Panc1 (cell line): ENCODE data around the gene RAB4B. TPM values are rescaled to one million over a fixed set of nuclear protein-coding genes. Genes with fewer than 3 reads are reported as not detected.

Source experiments
- ATAC-seq: fragments of 200-7000 bp; cut with Tn5 transposase; 2 replicates; pipeline ENCODE4 v1.9.1; 2020; ENCODE audit warnings: mild to moderate bottlenecking, moderate library complexity
- BruUV-seq: library from RNA; stranded (reverse); fragments of 400-500 nt; replicated peaks from 2 replicates; lab custom pipeline; 2021; lab: Mats Ljungman, UMichigan
- CTCF ChIA-PET: fragments of 300-600 bp; sonication (Branson Sonifier 250); formaldehyde crosslinking; loops from one replicate; lab custom pipeline; 2022; ENCODE audit warnings: antibody characterized with exemption; lab: Charles Lee
- POLR2A ChIA-PET: fragments of 300-600 bp; sonication (Branson Sonifier 250); formaldehyde crosslinking; loops from one replicate; lab custom pipeline; 2022; ENCODE audit warnings: antibody characterized with exemption; lab: Charles Lee
- DNase-seq: peaks from one replicate; pipeline ENCODE4 v3.0.0-alpha.2; 2010; ENCODE audit warnings: low read depth, low spot score
- H3K27ac ChIP-seq: 2 replicates; pipeline ENCODE4 v1.5.1; 2011; ENCODE audit warnings: mild to moderate bottlenecking, low read length, inconsistent platforms
- H3K27me3 ChIP-seq: fragments of 200-500 bp; sonication (Bioruptor generic); 2 replicates; pipeline ENCODE4 v1.6.0; 2014; ENCODE audit warnings: low read length, inconsistent platforms; ENCODE audit not compliant: control insufficient read depth, insufficient read depth
- H3K36me3 ChIP-seq: fragments of 200-500 bp; sonication (Bioruptor generic); 2 replicates; pipeline ENCODE4 v1.5.1; 2014; ENCODE audit warnings: inconsistent platforms, mild to moderate bottlenecking, low read length, moderate library complexity; ENCODE audit not compliant: control insufficient read depth, insufficient read depth
- H3K4me1 ChIP-seq: 2 replicates; pipeline ENCODE4 v1.5.1; 2011; ENCODE audit warnings: inconsistent platforms, mild to moderate bottlenecking, low read length, moderate library complexity; ENCODE audit not compliant: control insufficient read depth, insufficient read depth
- H3K4me3 ChIP-seq, 2 experiments: 2 replicates each; pipeline ENCODE4 v1.5.1; 2011 to 2012; ENCODE audit warnings: low read depth in 2 of 2, low read length in 2 of 2, mild to moderate bottlenecking in 2 of 2, inconsistent platforms in 1 of 2, moderate library complexity in 1 of 2
- H3K9me3 ChIP-seq: fragments of 200-500 bp; sonication (Bioruptor generic); 2 replicates; pipeline ENCODE4 v1.5.1; 2014; ENCODE audit warnings: low read depth, mild to moderate bottlenecking, inconsistent platforms, low read length, moderate library complexity; ENCODE audit not compliant: control insufficient read depth, insufficient read depth
- CTCF ChIP-seq: fragments of 450-650 bp; IDR thresholded peaks from 2 replicates; pipeline ENCODE4 v1.5.1; 2017; ENCODE audit warnings: mild to moderate bottlenecking
- POLR2AphosphoS5 ChIP-seq: IDR thresholded peaks from 2 replicates; pipeline ENCODE4 v1.6.1; 2012; ENCODE audit warnings: mild to moderate bottlenecking, low read depth, low read length, moderate library complexity
- REST ChIP-seq, 2 experiments: IDR thresholded peaks; 2 replicates each; pipeline ENCODE4 v1.6.1; 2011 to 2012; ENCODE audit warnings: low read depth in 2 of 2, control low read depth in 1 of 2, low read length in 1 of 2, mild to moderate bottlenecking in 1 of 2, moderate library complexity in 1 of 2; ENCODE audit not compliant: insufficient read depth in 1 of 2
- SIN3A ChIP-seq: IDR thresholded peaks from 2 replicates; pipeline ENCODE4 v1.6.1; 2012; ENCODE audit warnings: low read depth, mild to moderate bottlenecking, low read length, moderate library complexity, borderline replicate concordance; ENCODE audit not compliant: insufficient read depth
- TCF7L2 ChIP-seq: IDR thresholded peaks from 2 replicates; pipeline ENCODE4 v1.6.1; 2011; ENCODE audit warnings: mild to moderate bottlenecking, low read depth, low read length, inconsistent platforms
- in situ Hi-C: cut with HindIII; loops from 2 replicates; pipeline ENCODE4 v1.10.0; 2016; ENCODE audit warnings: low sequenced_read_pairs, low pct_unique_long_range_greater_than_20kb
- intact Hi-C: fragments of 100-400 bp; cut with micrococcal nuclease; formaldehyde crosslinking; loops from one replicate; pipeline ENCODE4 v1.10.0; 2022; ENCODE audit not compliant: unreplicated experiment
- total RNA-seq: library from RNA; stranded (reverse); gene quantifications from one replicate; pipeline ENCODE4 v1.2.1, GENCODE V29; 2021; ENCODE audit not compliant: unreplicated experiment

RAB4B gene
- total RNA-seq, 1 experiment from 2014 or later: 24.8 TPM

- in situ Hi-C loops (no loop called here), intact Hi-C loops (no loop called here)
- no TSS peak for BruUV-seq
- CTCF ChIA-PET: no interaction called here
- no peak for ATAC-seq
- H3K4me3 ChIP-seq: no peak overlapping the region
- no peak overlapping the region for H3K27ac ChIP-seq
- no peaks in the 10 kb centered on the region for H3K9me3 ChIP-seq
- POLR2A ChIA-PET: no interaction called here
- no peaks in the 10 kb centered on the region for H3K4me1 ChIP-seq
- DNase-seq: no peak
- no peaks in the 10 kb centered on the region for H3K27me3 ChIP-seq
- TF ChIP-seq CTCF (no peak), TCF7L2 (no peak), SIN3A (no peak), POLR2AphosphoS5 (no peak), REST (IDR thresholded peaks at IDR 0.05; ENCODE audit: insufficient read depth in 1 of 2, low read depth in 2 of 2, low read length in 1 of 2) (no peak)
- no peaks in the 10 kb centered on the region for H3K36me3 ChIP-seq
These were observed 37.3 kb upstream of the RAB4B start for GRCh38 chr19:40740747-40741146.

GRCh38 chr19:40741527-40742390 is 36.3 kb upstream of the RAB4B start:
- POLR2A ChIA-PET: no interaction called here
- DNase-seq: no peak

More at GRCh38 chr19:40741527-40742390, 36.3 kb upstream of the RAB4B start:
- ATAC-seq: no peak
- TF ChIP-seq SIN3A (no peak), TCF7L2 (no peak), REST (IDR thresholded peaks at IDR 0.05; ENCODE audit: insufficient read depth in 1 of 2, low read depth in 2 of 2, low read length in 1 of 2) (no peak), POLR2AphosphoS5 (no peak), CTCF (no peak)
- intact Hi-C loops: no loop called here
- no TSS peak for BruUV-seq
- H3K9me3 ChIP-seq: no peaks in the 10 kb centered on the region
- CTCF ChIA-PET: no interaction called here
- no peaks in the 10 kb centered on the region for H3K27me3 ChIP-seq
- H3K27ac ChIP-seq: no peak overlapping the region
- H3K4me1 ChIP-seq: no peaks in the 10 kb centered on the region
- H3K4me3 ChIP-seq: no peak overlapping the region
- no peaks in the 10 kb centered on the region for H3K36me3 ChIP-seq
- in situ Hi-C loops: no loop called here
